Natural killer cell treated with Interleukin-12 subunit alpha and Interleukin-12 subunit beta and Interleukin-15 and Interleukin-18, amount 100 ng/mL, for 72 hours (primary cell): Measurements from ENCODE around the gene CHN1. TPM values are rescaled to one million over a fixed set of nuclear protein-coding genes. Genes with fewer than 3 reads are reported as not detected.

ENCODE experiments used
- ATAC-seq, 2 donors: fragments of 150-1000 bp; cut with Tn5 transposase in 1 of 2; sonication (Bioruptor Pico), chemical (Tn5 transposase) in 1 of 2; 2 replicates each; pipeline ENCODE4 v1.10.0; 2021
- DNase-seq: peaks from one replicate; pipeline ENCODE4 v3.0.0; 2022; ENCODE audit warnings: low spot score
- H3K27ac Mint-ChIP-seq, 2 donors: 1 replicate in 1 of 2; 2 replicates in 1 of 2; pipeline ENCODE4 v1.8.0; 2022; ENCODE audit warnings: mixed read lengths in 2 of 2, mild to moderate bottlenecking in 1 of 2, moderate library complexity in 1 of 2
- H3K27me3 Mint-ChIP-seq, 2 donors: 1 replicate in 1 of 2; 2 replicates in 1 of 2; pipeline ENCODE4 v1.8.0; 2022; ENCODE audit warnings: mixed read lengths in 2 of 2
- H3K36me3 Mint-ChIP-seq: one replicate; pipeline ENCODE4 v1.8.0; 2022; ENCODE audit warnings: mixed read lengths
- H3K4me1 Mint-ChIP-seq, 2 donors: 1 replicate in 1 of 2; 2 replicates in 1 of 2; pipeline ENCODE4 v1.8.0; 2022; ENCODE audit warnings: low read depth in 2 of 2, mixed read lengths in 2 of 2, mild to moderate bottlenecking in 1 of 2
- H3K4me3 Mint-ChIP-seq: one replicate; pipeline ENCODE4 v1.8.0; 2022; ENCODE audit warnings: mixed read lengths
- H3K9me3 Mint-ChIP-seq: 2 replicates; pipeline ENCODE4 v1.8.0; 2022; ENCODE audit warnings: mixed read lengths
- total RNA-seq, 2 donors: library from RNA; stranded (reverse); gene quantifications; one replicate each; pipeline ENCODE4 v1.2.3, GENCODE V29; 2022

The CHN1 gene
- total RNA-seq, 2 donors from 2014 or later, result 1.8 to 4.1 TPM

DNA sequence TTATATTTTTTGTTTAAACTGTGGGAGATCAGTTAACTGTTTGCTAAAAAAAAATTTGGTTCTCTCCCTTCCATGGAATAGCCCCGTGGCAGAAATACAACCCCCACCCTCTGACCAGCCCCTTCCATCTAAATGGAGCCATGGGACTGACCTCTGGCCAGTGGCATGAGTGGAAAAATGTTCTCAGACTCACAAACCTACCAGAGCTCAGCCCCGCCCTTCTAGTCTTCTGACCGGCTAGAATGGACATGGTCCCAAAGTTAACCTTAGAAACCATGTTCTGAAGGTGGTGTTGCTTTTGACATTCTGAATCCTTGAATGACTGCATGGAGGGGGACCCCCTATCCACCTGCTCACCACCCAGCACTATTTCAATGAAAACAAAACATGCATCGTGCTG, 239.6 kb downstream of the CHN1 start:
- no peak overlapping the region for H3K27ac Mint-ChIP-seq
- H3K4me3 Mint-ChIP-seq, result no peak overlapping the region

DNA sequence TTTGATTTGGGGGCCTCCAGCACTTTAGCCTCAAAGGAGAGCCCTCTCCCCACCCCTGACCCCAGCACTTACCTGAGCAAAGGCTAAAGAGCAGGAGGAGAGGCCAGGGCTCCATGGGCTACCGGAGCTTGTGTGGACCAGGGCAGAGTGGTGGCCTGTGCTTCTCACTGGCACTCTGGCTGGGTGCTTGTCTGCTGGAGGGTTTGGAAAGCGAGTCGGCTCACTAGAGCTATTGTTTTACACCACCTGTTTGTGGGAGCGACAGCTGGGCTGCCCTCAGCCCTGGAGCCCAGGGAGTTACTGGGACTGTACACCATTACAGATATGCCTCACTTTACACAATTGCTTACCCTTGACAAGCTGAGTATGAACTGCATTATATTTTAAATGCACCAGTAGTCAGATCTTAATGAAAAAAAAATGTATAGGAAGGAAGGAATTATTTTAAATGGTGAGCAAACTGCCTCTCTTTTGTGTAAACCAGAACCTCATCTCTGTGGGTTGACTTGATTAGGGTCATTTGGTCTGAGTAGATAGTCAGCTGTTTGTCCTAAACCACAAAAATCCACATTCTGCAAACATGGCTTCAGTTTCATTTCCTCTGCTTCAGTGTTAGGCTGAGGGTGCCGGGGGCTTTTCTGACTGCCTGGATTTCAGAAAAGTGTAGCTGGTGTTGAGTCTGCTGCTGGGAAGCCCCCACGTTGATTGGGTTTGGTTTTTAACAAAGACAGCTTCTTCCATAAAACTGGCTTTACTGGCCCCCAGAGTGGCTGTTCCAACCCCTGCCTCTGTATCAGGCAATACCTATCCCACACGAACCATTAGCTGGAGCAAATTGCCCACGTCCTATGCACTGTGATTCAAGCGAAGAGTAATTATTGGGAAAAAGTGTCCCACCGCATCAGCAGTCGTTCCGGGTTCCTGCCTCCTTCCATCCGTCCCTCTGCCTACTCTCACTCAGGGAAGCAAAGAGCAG, 240.6 kb downstream of the CHN1 start, which contains the start of gene CHRNA1:
Gene CHRNA1 (minus strand): TSS at position 193 of the 976 bp plus-strand sequence. CDS start 78 bp downstream, at position 115.
- no peak within 1 kb of the TSS for H3K4me3 Mint-ChIP-seq
- H3K9me3 Mint-ChIP-seq, result no peaks in the 10 kb centered on the region
- no peak for DNase-seq
- no peaks in the 10 kb centered on the region for H3K36me3 Mint-ChIP-seq
- peaks cover 8 to 13% of the 10 kb centered on the region in 2 donors for H3K27me3 Mint-ChIP-seq
- peak in 1 of 2 donors; percentile 43 for ATAC-seq
- H3K27ac Mint-ChIP-seq, result no peak within 1 kb of the TSS
- no peaks in the 10 kb centered on the region for H3K4me1 Mint-ChIP-seq

More for the DNA sequence above, 239.6 kb downstream of the CHN1 start:
- Mint-ChIP-seq H3K4me1 (no peaks in the 10 kb centered on the region), H3K9me3 (no peaks in the 10 kb centered on the region), H3K27me3 (peaks cover 8 to 13% of the 10 kb centered on the region in 2 donors), H3K36me3 (no peaks in the 10 kb centered on the region)
- no peak for ATAC-seq
- no peak for DNase-seq

DNA sequence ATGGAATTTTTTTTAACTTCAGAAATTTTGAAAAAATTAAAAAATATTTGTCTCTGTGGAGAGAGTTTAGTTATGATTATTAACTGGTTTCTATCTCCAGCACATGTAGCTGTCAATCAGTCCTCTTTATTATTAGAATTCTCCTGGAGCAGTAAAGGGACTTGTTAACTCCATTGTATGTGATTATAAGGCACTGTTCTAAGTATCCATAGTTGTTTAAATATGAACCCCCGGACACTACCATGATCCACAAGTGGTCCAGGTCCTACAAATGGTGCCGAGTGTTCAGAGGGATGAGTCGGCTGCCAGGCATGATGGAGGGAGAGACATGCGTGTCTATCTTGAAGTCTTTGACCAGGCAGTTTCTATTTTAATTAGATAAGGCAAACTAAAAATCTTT, 241.4 kb downstream of the CHN1 start:
- Mint-ChIP-seq H3K27ac (no peak overlapping the region), H3K36me3 (no peaks in the 10 kb centered on the region), H3K27me3 (peaks cover 8 to 13% of the 10 kb centered on the region in 2 donors), H3K4me1 (no peaks in the 10 kb centered on the region), H3K4me3 (no peak overlapping the region), H3K9me3 (no peaks in the 10 kb centered on the region)
- ATAC-seq (no peak), DNase-seq (no peak)

DNA sequence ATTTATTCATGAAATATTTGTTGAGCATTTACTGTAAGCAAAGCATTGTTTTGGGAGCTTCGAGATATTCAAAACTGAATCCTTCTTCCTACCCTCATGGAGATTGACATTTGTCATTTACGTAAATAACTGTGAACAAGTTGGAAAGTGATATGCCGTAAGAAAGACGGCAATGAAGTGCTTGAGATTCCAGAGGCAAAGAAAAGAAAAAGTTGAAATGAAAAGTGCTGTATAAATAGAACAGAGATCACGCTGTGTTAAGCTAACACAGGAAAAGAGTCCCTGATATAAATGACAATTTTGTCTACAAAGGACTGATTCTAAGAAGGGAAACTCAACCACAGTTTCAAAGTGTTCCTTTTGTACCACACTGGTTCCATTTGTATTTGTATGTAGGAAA, 242.7 kb downstream of the CHN1 start:
- Mint-ChIP-seq H3K4me3 (no peak overlapping the region), H3K27me3 (peaks cover 6 to 8% of the 10 kb centered on the region in 2 donors)

DNA sequence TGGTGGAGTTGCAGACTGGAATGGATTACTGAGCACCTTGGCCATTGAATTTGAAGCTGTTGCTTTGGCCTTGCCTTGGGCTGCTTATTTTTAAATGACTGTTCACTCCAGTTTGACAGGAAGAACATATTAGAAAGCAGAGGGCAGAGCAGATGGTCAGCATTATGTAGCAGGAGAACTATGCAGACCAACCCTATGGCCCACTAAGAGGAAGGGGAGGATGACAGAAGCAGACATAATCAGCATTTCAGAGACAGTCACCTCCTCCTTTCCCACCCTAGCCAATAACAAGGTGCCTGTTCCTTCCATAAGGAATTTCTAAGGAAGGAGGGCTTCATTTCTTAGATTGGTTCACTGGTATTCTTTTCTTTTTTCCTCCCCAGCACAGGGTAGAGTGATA, 243.3 kb downstream of the CHN1 start:
- H3K9me3 Mint-ChIP-seq, result no peaks in the 10 kb centered on the region
- H3K36me3 Mint-ChIP-seq, result no peaks in the 10 kb centered on the region
- H3K4me1 Mint-ChIP-seq, result no peaks in the 10 kb centered on the region
- ATAC-seq (no peak), DNase-seq (no peak)
- no peak overlapping the region for H3K27ac Mint-ChIP-seq
- H3K4me3 Mint-ChIP-seq, result no peak overlapping the region
- H3K27me3 Mint-ChIP-seq, result peaks cover 0 to 5% of the 10 kb centered on the region in 2 donors

More for the DNA sequence above, 242.7 kb downstream of the CHN1 start:
- ATAC-seq (no peak), DNase-seq (no peak)
- no peaks in the 10 kb centered on the region for H3K9me3 Mint-ChIP-seq
- H3K4me1 Mint-ChIP-seq, result no peaks in the 10 kb centered on the region
- H3K27ac Mint-ChIP-seq, result no peak overlapping the region
- no peaks in the 10 kb centered on the region for H3K36me3 Mint-ChIP-seq

DNA sequence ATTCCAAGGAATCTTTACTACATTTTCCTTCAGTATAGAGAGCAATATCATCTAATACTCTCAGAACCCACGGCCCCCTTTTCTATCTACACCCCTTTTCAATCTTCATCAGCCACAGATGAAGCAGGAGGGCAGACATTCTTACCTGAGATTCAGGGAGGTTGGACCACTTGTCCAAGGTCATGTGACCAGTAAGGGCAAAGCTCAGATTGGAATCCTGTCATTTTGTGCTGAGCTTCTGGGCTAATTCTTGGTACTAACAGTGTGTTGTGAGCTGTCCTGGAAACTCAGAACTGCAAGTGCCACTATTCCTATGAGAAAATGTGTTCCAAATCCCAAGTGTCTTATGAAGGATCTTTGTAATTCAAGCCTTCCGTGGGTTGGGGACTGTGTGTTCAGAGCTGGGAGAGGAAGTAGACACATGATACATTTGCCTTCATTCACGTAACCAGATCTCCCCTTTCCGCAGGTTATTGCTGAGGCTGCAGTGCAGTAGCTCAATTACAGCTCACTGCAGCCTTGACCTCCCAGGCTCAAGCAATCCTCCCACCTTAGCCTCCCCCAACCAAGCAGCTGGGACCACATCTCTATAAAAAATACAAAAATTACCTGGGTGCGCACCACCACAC, 244.2 kb downstream of the CHN1 start:
- Mint-ChIP-seq H3K27me3 (peaks cover 0 to 5% of the 10 kb centered on the region in 2 donors), H3K36me3 (no peaks in the 10 kb centered on the region), H3K4me3 (no peak overlapping the region), H3K4me1 (no peaks in the 10 kb centered on the region), H3K9me3 (no peaks in the 10 kb centered on the region), H3K27ac (no peak overlapping the region)
- DNase-seq, result no peak
- no peak for ATAC-seq

DNA sequence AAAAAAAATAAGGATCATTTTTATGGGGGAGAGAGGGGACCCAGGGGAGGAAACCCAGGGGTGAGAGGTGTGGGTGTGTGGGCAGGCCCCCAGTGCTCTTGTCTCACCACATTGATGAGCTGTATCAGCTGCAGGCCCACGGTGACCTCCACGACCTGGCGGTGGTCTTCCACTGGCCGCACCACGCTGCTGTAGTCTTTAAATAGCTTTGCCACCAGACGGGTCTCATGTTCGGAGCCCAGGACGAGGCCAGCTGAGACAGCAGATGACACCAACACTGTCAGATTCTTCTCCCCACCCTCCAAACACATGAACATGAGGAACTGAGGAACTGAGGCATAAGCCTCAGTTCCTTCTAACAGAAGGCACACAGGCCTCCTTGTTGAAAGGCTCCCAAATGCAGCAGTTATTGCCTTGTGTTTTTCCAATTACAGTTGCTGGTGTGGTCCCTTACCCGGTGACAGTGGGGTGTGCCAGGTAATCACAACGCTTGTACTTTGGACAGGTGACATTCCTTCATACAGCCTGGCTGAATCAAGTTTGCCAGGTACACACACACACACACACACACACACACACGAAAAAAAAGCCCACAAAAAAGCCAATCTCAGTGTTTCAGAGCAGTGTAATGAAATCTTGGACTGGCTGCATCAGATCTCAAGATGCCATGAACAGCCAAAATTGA, 245.7 kb downstream of the CHN1 start:
- Mint-ChIP-seq H3K27ac (no peak overlapping the region), H3K4me3 (no peak overlapping the region), H3K4me1 (no peaks in the 10 kb centered on the region), H3K36me3 (no peaks in the 10 kb centered on the region), H3K9me3 (no peaks in the 10 kb centered on the region), H3K27me3 (peaks cover 0 to 5% of the 10 kb centered on the region in 2 donors)
- DNase-seq (no peak), ATAC-seq (no peak)

DNA sequence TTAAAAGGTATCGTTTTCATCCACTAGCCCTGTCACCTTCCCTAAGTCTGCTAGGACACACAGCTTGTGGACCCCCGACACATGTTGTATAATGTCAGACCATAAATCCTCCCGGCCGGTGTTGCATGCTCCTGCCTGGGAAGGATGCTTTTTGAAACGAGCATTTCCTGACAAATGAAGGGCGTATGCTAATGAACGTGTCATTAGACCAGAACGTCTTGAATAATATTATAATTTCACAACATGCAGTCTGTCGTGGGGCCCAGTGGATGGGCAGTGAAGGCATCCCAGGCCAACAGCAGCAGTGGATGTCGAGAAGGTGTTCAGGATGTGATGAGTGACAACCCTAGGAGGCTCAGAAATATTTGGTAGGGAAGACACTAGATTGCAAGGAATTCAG, 248.4 kb downstream of the CHN1 start:
- no peak for ATAC-seq
- Mint-ChIP-seq H3K36me3 (no peaks in the 10 kb centered on the region), H3K9me3 (no peaks in the 10 kb centered on the region), H3K27ac (no peak overlapping the region), H3K4me1 (peaks cover 12 to 13% of the 10 kb centered on the region in 2 donors), H3K4me3 (no peak overlapping the region), H3K27me3 (peaks cover 0 to 4% of the 10 kb centered on the region in 2 donors)
- no peak for DNase-seq

DNA sequence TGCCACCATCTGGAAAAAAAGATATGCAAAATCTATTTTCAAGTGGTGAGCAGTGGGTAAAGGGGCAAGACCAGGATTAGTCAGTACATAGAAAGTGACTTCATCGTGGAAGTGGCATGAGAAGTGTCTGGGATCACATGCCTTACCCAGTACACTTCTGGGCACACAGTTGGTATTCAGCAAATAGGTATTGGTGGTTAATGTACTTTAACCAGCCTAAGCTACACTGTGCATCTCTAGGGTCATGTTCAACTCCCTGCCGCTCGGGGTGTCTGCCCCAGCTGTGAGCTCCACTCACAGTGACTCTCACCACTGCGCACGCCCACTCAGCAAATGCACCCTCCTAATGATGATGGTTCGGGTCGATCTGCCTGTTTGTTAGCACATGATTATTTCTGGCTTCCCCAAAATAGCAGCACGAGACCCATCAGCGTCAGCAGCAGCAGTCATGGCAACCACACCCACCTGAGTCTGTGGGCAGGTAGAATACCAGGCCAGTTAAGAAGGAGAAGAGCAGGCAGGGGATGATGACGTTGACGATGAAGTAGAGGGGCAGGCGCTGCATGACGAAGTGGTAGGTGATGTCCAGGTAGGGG, 252.0 kb downstream of the CHN1 start:
- no peak for DNase-seq
- Mint-ChIP-seq H3K9me3 (no peaks in the 10 kb centered on the region), H3K27me3 (no peaks in the 10 kb centered on the region), H3K4me3 (peak overlapping the region; percentile 82), H3K27ac (peak overlapping the region; percentile 84 to 85), H3K36me3 (no peaks in the 10 kb centered on the region), H3K4me1 (peaks cover 29 to 40% of the 10 kb centered on the region in 2 donors)
- ATAC-seq, result peak; percentile 53 to 59

DNA sequence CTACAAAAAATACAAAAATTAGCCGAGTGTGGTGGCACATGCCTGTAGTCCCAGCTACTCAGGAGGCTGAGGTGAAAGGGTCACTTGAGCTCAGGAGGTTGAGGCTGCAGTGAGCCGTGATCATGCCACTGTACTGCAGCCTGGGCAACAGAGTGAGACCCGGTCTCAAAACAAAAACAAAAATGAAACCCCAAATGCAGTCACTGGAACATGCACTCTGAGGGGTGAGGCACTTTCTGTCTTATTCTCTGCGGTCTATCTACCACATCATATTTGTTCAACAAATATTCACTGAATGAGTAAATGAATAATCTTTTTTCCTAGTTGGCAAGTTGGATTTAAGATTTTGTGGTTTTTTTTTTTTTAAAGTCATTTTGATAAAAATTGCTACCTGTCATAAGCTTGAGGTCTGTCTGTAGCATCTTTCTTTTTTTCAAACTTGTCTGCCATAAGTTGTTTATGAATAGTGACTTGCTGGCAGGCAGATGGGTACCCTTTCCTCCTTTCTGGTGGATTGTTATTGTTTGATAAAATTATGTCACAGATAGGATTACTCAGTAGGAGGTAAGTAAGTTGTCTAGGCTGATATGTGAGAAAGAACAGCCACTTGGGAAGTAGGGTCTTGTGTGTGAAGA, 252.7 kb downstream of the CHN1 start:
- H3K36me3 Mint-ChIP-seq, result no peaks in the 10 kb centered on the region
- no peak for DNase-seq
- ATAC-seq, result peak; percentile 77 to 88
- H3K9me3 Mint-ChIP-seq, result no peaks in the 10 kb centered on the region
- peak overlapping the region; percentile 84 to 85 for H3K27ac Mint-ChIP-seq
- peaks cover 29 to 40% of the 10 kb centered on the region in 2 donors for H3K4me1 Mint-ChIP-seq
- peak overlapping the region; percentile 82 for H3K4me3 Mint-ChIP-seq
- no peaks in the 10 kb centered on the region for H3K27me3 Mint-ChIP-seq

DNA sequence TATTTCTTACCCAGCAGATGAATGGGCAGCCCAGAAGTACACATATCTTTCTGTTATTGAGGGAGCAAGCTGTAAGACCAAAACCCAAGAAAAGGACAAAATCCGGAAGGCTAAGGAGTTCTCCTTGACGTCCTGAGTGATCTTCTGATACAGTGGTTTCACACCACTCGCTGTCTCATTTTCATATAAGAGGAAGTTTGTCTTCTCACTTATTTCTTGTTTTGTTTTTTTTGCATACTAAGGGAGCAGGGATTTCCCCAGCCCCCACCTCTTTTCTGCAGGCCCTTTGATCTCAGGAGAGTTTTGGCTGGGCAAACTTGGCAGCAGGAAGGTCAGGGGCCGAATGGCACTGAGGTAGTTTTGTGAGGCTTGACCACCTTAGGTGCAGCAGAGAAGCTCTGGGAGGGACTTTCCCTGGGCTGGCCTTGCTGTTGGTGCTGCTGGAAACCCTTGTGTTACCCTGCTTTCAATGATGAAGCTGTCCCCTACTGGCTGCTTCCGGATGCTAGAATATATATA, 254.2 kb downstream of the CHN1 start:
- peak overlapping the region; percentile 87 for H3K4me3 Mint-ChIP-seq
- DNase-seq, result no peak

DNA sequence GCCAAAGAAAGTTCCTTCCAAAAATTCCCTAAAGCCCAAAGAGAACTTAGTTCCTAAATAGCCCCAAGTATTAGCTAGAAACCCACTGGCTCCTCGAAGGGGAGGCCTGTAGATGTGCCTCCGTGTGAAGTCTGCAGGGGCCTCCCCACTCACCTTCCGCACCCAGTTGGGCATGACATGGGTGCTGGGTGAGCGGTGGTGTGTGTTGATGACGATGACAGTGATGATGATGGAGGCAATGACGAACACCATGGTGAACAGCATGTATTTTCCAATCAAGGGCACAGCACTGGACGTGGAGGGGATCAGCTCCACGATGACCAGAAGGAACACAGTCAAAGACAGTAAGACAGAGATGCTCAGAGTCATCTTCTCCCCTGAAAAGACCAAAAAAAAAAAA, 255.4 kb downstream of the CHN1 start:
- Mint-ChIP-seq H3K4me3 (peak overlapping the region; percentile 87), H3K4me1 (peaks cover 29 to 40% of the 10 kb centered on the region in 2 donors), H3K9me3 (no peaks in the 10 kb centered on the region), H3K36me3 (no peaks in the 10 kb centered on the region), H3K27ac (peak overlapping the region; percentile 11 to 85), H3K27me3 (peaks cover 0 to 3% of the 10 kb centered on the region in 2 donors)
- DNase-seq, result no peak
- no peak for ATAC-seq

More for the DNA sequence above, 254.2 kb downstream of the CHN1 start:
- Mint-ChIP-seq H3K27me3 (peaks cover 0 to 3% of the 10 kb centered on the region in 2 donors), H3K36me3 (no peaks in the 10 kb centered on the region), H3K27ac (peak overlapping the region; percentile 71 to 85), H3K4me1 (peaks cover 29 to 40% of the 10 kb centered on the region in 2 donors), H3K9me3 (no peaks in the 10 kb centered on the region)
- peak; percentile 66 to 75 for ATAC-seq
